ENCODE data around the gene NUPR1. TPM values are rescaled to one million over a fixed set of nuclear protein-coding genes. Genes with fewer than 3 reads are reported as not detected.
A peak's percentile ranks its signal among the peaks of the same experiment; 100 is the strongest.

Gene NUPR1
- total and polyA plus RNA-seq, 7 donors: 23.7 to 141 (median 46.0) TPM

- Histone ChIP-seq H3K9me3 (no peaks in the 10 kb centered on the region), H3K36me3 (ENCODE audit: insufficient read depth in 1 of 2, low read depth in 1 of 2) (no peaks in the 10 kb centered on the region), H3K4me3 (peak overlapping the region; percentile 16), H3K27ac (no peak overlapping the region), H3K27me3 (ENCODE audit: insufficient read depth in 3 of 3, low read length in 2 of 3) (no peaks in the 10 kb centered on the region), H3K4me1 (no peaks in the 10 kb centered on the region)
- WGBS, 3 donors: 57 to 71% (median 68%) methylated on average over 19 of the region's 19 CpGs
- DNase-seq: peak in 1 of 2 donors; percentile 63
- ATAC-seq: no peak
- intact Hi-C loops (cut with DNase I): no loop called here
- TF ChIP-seq CTCF (IDR thresholded peaks at IDR 0.05): no peak
Observed at GRCh38 chr16:28496844-28497243, 41.9 kb downstream of the NUPR1 start.

GRCh38 chr16:28495795-28496749, 42.7 kb downstream of the NUPR1 start:
- Histone ChIP-seq H3K4me3 (no peak overlapping the region), H3K4me1 (no peaks in the 10 kb centered on the region), H3K36me3 (ENCODE audit: insufficient read depth in 1 of 2, low read depth in 1 of 2) (no peaks in the 10 kb centered on the region), H3K9me3 (no peaks in the 10 kb centered on the region), H3K27me3 (ENCODE audit: insufficient read depth in 3 of 3, low read length in 2 of 3) (no peaks in the 10 kb centered on the region), H3K27ac (no peak overlapping the region)
- no peak for DNase-seq
- no peak for TF ChIP-seq CTCF (IDR thresholded peaks at IDR 0.05)
- intact Hi-C loops (cut with DNase I): no loop called here
- WGBS, 3 donors: 78 to 87% (median 85%) methylated on average over 18 to 20 of the region's 20 CpGs
- no peak for ATAC-seq

- no peaks in the 10 kb centered on the region for H3K4me1 ChIP-seq
- intact Hi-C loops (cut with DNase I): no loop called here
- DNase-seq: no peak
- WGBS, 3 donors: 72 to 75% (median 73%) methylated on average over 13 of the region's 13 CpGs
- no peak overlapping the region for H3K27ac ChIP-seq
- TF ChIP-seq CTCF (IDR thresholded peaks at IDR 0.05): no peak
- no peaks in the 10 kb centered on the region for H3K36me3 ChIP-seq (ENCODE audit: insufficient read depth in 1 of 2, low read depth in 1 of 2)
- peak overlapping the region; percentile 32 for H3K4me3 ChIP-seq
- H3K9me3 ChIP-seq: no peaks in the 10 kb centered on the region
- no peak for ATAC-seq
- H3K27me3 ChIP-seq (ENCODE audit: insufficient read depth in 3 of 3, low read length in 2 of 3): no peaks in the 10 kb centered on the region
Observed at GRCh38 chr16:28495098-28495793, 43.5 kb downstream of the NUPR1 start.

- intact Hi-C loops (cut with DNase I): loop anchor here (5.0 kb wide), 2 partner anchors 43 to 123 kb away; partner anchors contain the start of gene NUPR1 (in 1 of the 2)
- Histone ChIP-seq H3K27ac (no peak within 1 kb of the TSS), H3K36me3 (ENCODE audit: insufficient read depth in 1 of 2, low read depth in 1 of 2) (peaks cover 0 to 9% of the 10 kb centered on the region in 2 donors), H3K4me1 (no peaks in the 10 kb centered on the region), H3K27me3 (ENCODE audit: insufficient read depth in 3 of 3, low read length in 2 of 3) (no peaks in the 10 kb centered on the region), H3K4me3 (peak within 1 kb of the TSS; percentile 32), H3K9me3 (no peaks in the 10 kb centered on the region)
- peak in 1 of 2 donors; percentile 37 for DNase-seq
- WGBS, 3 donors: 70 to 75% (median 75%) methylated on average over 11 to 12 of the region's 12 CpGs
- no peak for ATAC-seq
- TF ChIP-seq CTCF (IDR thresholded peaks at IDR 0.05): no peak
Observed at GRCh38 chr16:28494121-28494851, 44.5 kb downstream of the NUPR1 start, which contains the start of gene APOBR. Gene APOBR (plus strand): TSS chr16:28494643. CDS start chr16:28494682, 39 bp downstream.

Data from psoas muscle (tissue), 8 donors.